Endothelial cell of umbilical vein (primary cell): ENCODE data around the gene AP1G2. TPM values are rescaled to one million over a fixed set of nuclear protein-coding genes. Genes with fewer than 3 reads are reported as not detected.

ENCODE experiments used
- BruUV-seq: library from RNA; stranded (reverse); fragments of 400-500 nt; replicated peaks from 2 replicates; lab custom pipeline; 2021; lab: Mats Ljungman, UMichigan
- CTCF ChIA-PET: fragments of 300-600, 350-600 bp; sonication (Branson Sonifier 250); formaldehyde crosslinking; loops from one replicate; lab custom pipeline; 2021; ENCODE audit warnings: antibody characterized with exemption, inconsistent platforms; lab: Charles Lee
- POLR2A ChIA-PET: fragments of 300-600, 350-600 bp; sonication (Branson Sonifier 250); formaldehyde crosslinking; loops from one replicate; lab custom pipeline; 2021; ENCODE audit warnings: antibody characterized with exemption, inconsistent platforms; lab: Charles Lee
- DNase-seq: peaks from one replicate; pipeline ENCODE4 v3.0.0-alpha.2; 2011; ENCODE audit warnings: low read depth, low spot score
- FAIRE-seq: peaks from 2 replicates; lab custom pipeline; 2011; peaks lifted over from hg19 to GRCh38; lab: Jason Lieb, UNC
- H2AFZ ChIP-seq: 2 replicates; pipeline ENCODE4 v1.6.0; 2012; ENCODE audit warnings: low read depth, low read length, control low read depth, inconsistent platforms
- H3K27ac ChIP-seq: 2 replicates; pipeline ENCODE4 v1.5.1; 2011; ENCODE audit warnings: low read depth, mild to moderate bottlenecking, control low read depth, low read length, moderate library complexity; ENCODE audit not compliant: insufficient read depth
- H3K27me3 ChIP-seq, 2 experiments: 2 replicates each; pipeline versions ENCODE4 v1.6.0 to v1.6.1; 2011; ENCODE audit warnings: low read length in 2 of 2, mixed read lengths in 1 of 2; ENCODE audit not compliant: control insufficient read depth in 2 of 2, insufficient read depth in 2 of 2
- H3K36me3 ChIP-seq, 2 experiments: 2 replicates in 1 of 2; 3 replicates in 1 of 2; pipeline ENCODE4 v1.5.1; 2011; ENCODE audit warnings: low read length in 2 of 2, mild to moderate bottlenecking in 1 of 2, moderate library complexity in 1 of 2; ENCODE audit not compliant: control insufficient read depth in 2 of 2, insufficient read depth in 2 of 2; ENCODE audit errors: extremely low read depth in 1 of 2
- H3K4me1 ChIP-seq: 3 replicates; pipeline ENCODE4 v1.5.1; 2011; ENCODE audit warnings: mild to moderate bottlenecking, low read length; ENCODE audit not compliant: control insufficient read depth, insufficient read depth; ENCODE audit errors: extremely low read depth
- H3K4me2 ChIP-seq: 2 replicates; pipeline ENCODE4 v1.6.1; 2011; ENCODE audit warnings: low read length, control low read depth, mixed read lengths; ENCODE audit not compliant: insufficient read depth
- H3K4me3 ChIP-seq, 3 experiments: fragments of 200-600 bp in 1 of 3; sonication (generic), shearing (Covaris generic) in 1 of 3; replicated peaks in 1 of 3; 2 replicates each; pipeline ENCODE4 v1.5.1; 2011 to 2016; ENCODE audit warnings: control low read depth in 3 of 3, low read length in 3 of 3, mild to moderate bottlenecking in 2 of 3, inconsistent platforms in 1 of 3, low read depth in 1 of 3, moderate library complexity in 1 of 3; ENCODE audit not compliant: insufficient read depth in 1 of 3
- H3K79me2 ChIP-seq: 2 replicates; pipeline ENCODE4 v1.6.0; 2012; ENCODE audit warnings: low read length, inconsistent platforms; ENCODE audit not compliant: control insufficient read depth, insufficient read depth
- H3K9ac ChIP-seq: replicated peaks from 2 replicates; pipeline ENCODE3; 2011; ENCODE audit warnings: low read length, control low read depth; ENCODE audit not compliant: insufficient read depth; ENCODE audit errors: extremely low read depth
- H3K9me1 ChIP-seq: replicated peaks from 3 replicates; pipeline ENCODE4 v1.6.0; 2011; ENCODE audit warnings: mild to moderate bottlenecking, low read length; ENCODE audit not compliant: control insufficient read depth, insufficient read depth; ENCODE audit errors: extremely low read depth
- H3K9me3 ChIP-seq: replicated peaks from 2 replicates; pipeline ENCODE4 v1.5.1; 2012; ENCODE audit warnings: low read length, inconsistent platforms; ENCODE audit not compliant: control insufficient read depth, insufficient read depth
- H4K20me1 ChIP-seq: replicated peaks from 2 replicates; pipeline ENCODE3; 2011; ENCODE audit warnings: mild to moderate bottlenecking, low read length; ENCODE audit not compliant: control insufficient read depth, insufficient read depth; ENCODE audit errors: extremely low read depth
- CTCF ChIP-seq, 2 donors: IDR thresholded peaks; 1 replicate in 1 of 2; 2 replicates in 1 of 2; pipeline ENCODE4 v1.5.1; 2011; ENCODE audit warnings: low read length in 2 of 2, mild to moderate bottlenecking in 2 of 2, moderate library complexity in 2 of 2, control low read depth in 1 of 2, inconsistent platforms in 1 of 2, low read depth in 1 of 2; ENCODE audit not compliant: insufficient read depth in 1 of 2; ENCODE audit errors: extremely low read depth in 1 of 2
- FOS ChIP-seq: IDR thresholded peaks from 2 replicates; pipeline ENCODE4 v1.6.1; 2011; ENCODE audit warnings: mild to moderate bottlenecking, low read length, moderate library complexity, borderline replicate concordance; ENCODE audit not compliant: insufficient read depth
- GATA2 ChIP-seq: IDR thresholded peaks from 2 replicates; pipeline ENCODE4 v1.7.0; 2011; ENCODE audit warnings: low read depth, mild to moderate bottlenecking, moderate library complexity, mixed read lengths, low read length; ENCODE audit not compliant: insufficient read length, insufficient read depth
- JUN ChIP-seq: IDR thresholded peaks from 2 replicates; pipeline ENCODE4 v1.6.1; 2011; ENCODE audit warnings: borderline replicate concordance, low read depth; ENCODE audit not compliant: insufficient read length, insufficient read depth
- MAX ChIP-seq: IDR thresholded peaks from 2 replicates; pipeline ENCODE4 v1.6.1; 2011; ENCODE audit not compliant: insufficient read depth, insufficient read length
- MYC ChIP-seq: IDR thresholded peaks from one replicate; pipeline ENCODE4 v1.6.1; 2011; ENCODE audit warnings: mild to moderate bottlenecking, low read depth, low read length
- POLR2A ChIP-seq: IDR thresholded peaks from 2 replicates; pipeline ENCODE4 v1.6.1; 2012; ENCODE audit warnings: low read depth, mild to moderate bottlenecking, control low read depth, low read length
- POLR2AphosphoS5 ChIP-seq: IDR thresholded peaks from 2 replicates; pipeline ENCODE4 v1.6.1; 2012; ENCODE audit warnings: low read depth, mild to moderate bottlenecking, control low read depth, low read length, moderate library complexity; ENCODE audit not compliant: insufficient read depth
- dilution Hi-C: fragments of 300-500 bp; cut with MboI; formaldehyde crosslinking; loops from one replicate; pipeline ENCODE4 v1.15.0; 2019; ENCODE audit warnings: low sequenced_read_pairs; ENCODE audit not compliant: extremely low pct_ligation_motif_present
- intact Hi-C: fragments of 100-400 bp; cut with micrococcal nuclease; formaldehyde crosslinking; loops from one replicate; pipeline ENCODE4 v1.10.0; 2022
- polyA plus RNA-seq, 4 experiments: library from polyadenylated mRNA; depleted of rRNA in 3 of 4; stranded (reverse) in 3 of 4; unstranded in 1 of 4; fragments of >200 nt; gene quantifications; 2 replicates each; pipeline versions ENCODE4 v1.2.1 to v1.2.3, GENCODE V29; 2011 to 2012; ENCODE audit warnings: missing spikeins in 1 of 4
- total RNA-seq: library from RNA; stranded (reverse); gene quantifications from 2 replicates; pipeline ENCODE4 v1.2.3, GENCODE V29; 2021

Gene AP1G2
- total and polyA plus RNA-seq, 2 donors (not counting 3 experiments of a cell fraction or from before 2014, with no cell fraction given): 39.0 to 55.8 TPM

- no peak for TF ChIP-seq JUN
- TF ChIP-seq CTCF (IDR thresholded peaks at IDR 0.05; ENCODE audit: extremely low read depth in 1 of 2, insufficient read depth in 1 of 2, low read depth in 1 of 2, low read length in 2 of 2): no peak
- TF ChIP-seq POLR2A: no peak
- TF ChIP-seq MAX: no peak
- TF ChIP-seq FOS: no peak
- no peak for TF ChIP-seq POLR2AphosphoS5
- TF ChIP-seq GATA2: no peak
- no peak for TF ChIP-seq MYC
- Histone ChIP-seq H3K4me2 (peak overlapping the region; percentile 94), H3K9me3 (no peaks in the 10 kb centered on the region), H3K79me2 (peaks cover 11% of the 10 kb centered on the region), H3K27me3 (no peaks in the 10 kb centered on the region), H3K4me1 (peaks cover 12% of the 10 kb centered on the region), H3K4me3 (peak overlapping the region; percentile 63 to 83 (median 79)), H3K36me3 (peaks cover 0 to 9% of the 10 kb centered on the region in 2 experiments), H4K20me1 (no peaks in the 10 kb centered on the region), H3K9ac (peak overlapping the region; percentile 77), H3K27ac (peak overlapping the region; percentile 52), H2AFZ (peak overlapping the region; percentile 78), H3K9me1 (no peaks in the 10 kb centered on the region)
- intact Hi-C loops (loop anchor here (1.0 kb wide), 1 partner anchor 88 kb away; the partner anchor contains the start of gene NGDN), dilution Hi-C loops (no loop called here)
- DNase-seq (no peak), FAIRE-seq (no peak)
- BruUV-seq: no TSS peak
- ChIA-PET POLR2A (no interaction called here), CTCF (interaction anchor here (0.9 to 12.3 kb wide), 3 partner anchors 17 to 78 kb away, joined by 3 to 416 read pairs (median 3); no protein-coding TSS in a partner anchor)
Measured at GRCh38 chr14:23556700-23557440, 10.7 kb downstream of the AP1G2 start.
